ENCODE measurements around the gene DAB1. TPM values are rescaled to one million over a fixed set of nuclear protein-coding genes. Genes with fewer than 3 reads are reported as not detected.

DAB1 gene
- total and polyA plus RNA-seq, 10 of the 15 experiments (the other 5 are each of a cell fraction or from before 2014, with no cell fraction given) = 0.02 to 0.10 (median 0.03) TPM; not detected in 5

DNA sequence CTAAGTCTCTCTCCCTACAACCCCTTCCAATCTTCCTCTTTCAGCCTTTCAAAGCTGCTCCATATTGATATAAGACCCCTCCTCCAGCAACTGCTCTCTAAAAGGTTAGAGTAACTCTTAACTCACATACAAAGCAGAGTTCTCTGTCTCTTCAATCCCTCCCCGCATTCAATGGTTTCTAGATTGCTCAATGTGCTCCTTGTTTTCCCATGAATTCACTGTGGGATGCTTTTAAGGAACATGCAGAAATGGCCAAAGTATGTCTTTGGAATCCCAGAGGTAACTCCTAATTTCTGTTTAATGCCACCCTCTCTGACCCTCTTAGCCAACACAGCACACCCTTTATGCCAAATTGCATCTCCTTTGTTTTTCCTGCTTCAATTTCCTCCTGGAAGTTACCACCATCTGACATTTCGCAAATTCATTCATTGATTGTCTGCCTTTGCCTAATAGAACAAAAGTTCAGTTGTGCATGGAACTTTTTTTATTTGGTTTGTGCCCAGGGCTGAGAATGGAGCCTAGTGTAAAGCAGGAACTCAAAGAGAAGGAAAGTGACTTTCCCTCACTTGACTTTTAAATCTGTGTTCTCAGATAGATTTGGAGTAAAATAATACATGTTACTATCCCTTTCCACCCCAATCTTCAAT is 285.3 kb downstream of the DAB1 start (continued):
- no peak for TF ChIP-seq ETV6 (conservative IDR thresholded peaks at IDR 0.05 in 1 of 2, IDR thresholded peaks at IDR 0.05 in 1 of 2; ENCODE audit: borderline replicate concordance in 1 of 2, low read depth in 1 of 2)

DNA sequence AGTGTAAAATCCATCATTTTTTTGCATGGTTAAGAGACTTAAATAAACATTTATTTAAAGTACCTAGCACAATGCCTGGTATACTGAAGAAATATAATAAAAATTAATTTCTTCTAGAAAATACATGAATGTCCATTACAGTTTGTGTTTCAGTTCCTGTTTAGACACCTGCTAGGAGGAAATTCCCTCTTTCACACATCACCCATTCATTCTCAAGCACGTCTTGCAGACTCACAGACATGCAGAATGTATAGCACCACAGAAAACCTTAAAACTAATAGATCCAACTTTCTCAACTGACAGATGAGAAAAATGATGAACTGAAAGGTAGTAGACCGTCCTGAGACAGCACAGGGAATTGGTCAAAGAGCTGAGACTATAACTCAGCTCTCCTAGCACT is 285.9 kb downstream of the DAB1 start:
- ChIA-PET RAD21 (ENCODE audit: unreplicated experiment) (no interaction called here), CTCF (no interaction called here), POLR2A (interaction anchor here (1.2 kb wide), 1 partner anchor 66 kb away, joined by 4 read pairs; no protein-coding TSS in a partner anchor), SMC1A (ENCODE audit: uncharacterized antibody, unreplicated experiment) (no interaction called here)
- no peak overlapping the region for H3K9ac ChIP-seq (ENCODE audit: control insufficient read depth, insufficient read depth, low read length)
- FAIRE-seq (no peak), ATAC-seq (peak; percentile 94), DNase-seq (ENCODE audit: low read depth, low spot score) (peak; percentile 9)
- no peaks in the 10 kb centered on the region for H3K4me1 ChIP-seq (ENCODE audit: control insufficient read depth, insufficient read depth, low read length)
- in situ Hi-C loops (cut with MboI) = no loop called here
- BruUV-seq (replicated peaks) = no TSS peak
- no peaks in the 10 kb centered on the region for H3K9me3 ChIP-seq (replicated peaks; ENCODE audit: control insufficient read depth, insufficient read depth, low read length)
- 0 out of 4 replicates have a peak, but pooled peaks cover 0 to under 1% of the 10 kb centered on the region in 2 experiments for H3K27me3 ChIP-seq (replicated peaks in 1 of 2; ENCODE audit: control insufficient read depth in 2 of 2, insufficient read depth in 2 of 2, low read length in 1 of 2)
- 3% methylated on average over 2 of the region's 2 CpGs for WGBS (ENCODE audit: insufficient coverage, insufficient replicate concordance, low lambda C conversion rate, missing lambda C conversion rate)
- no peaks in the 10 kb centered on the region for H3K36me3 ChIP-seq (ENCODE audit: control insufficient read depth in 2 of 2, insufficient read depth in 2 of 2, low read length in 1 of 2)
- H3K79me2 ChIP-seq (ENCODE audit: control insufficient read depth, insufficient read depth, low read length) = no peaks in the 10 kb centered on the region
- H3K27ac ChIP-seq (ENCODE audit: control insufficient read depth, insufficient read depth) = no peak overlapping the region
- H4K20me1 ChIP-seq (ENCODE audit: control insufficient read depth, insufficient read depth) = no peaks in the 10 kb centered on the region
- H3K4me2 ChIP-seq (ENCODE audit: control insufficient read depth, insufficient read depth) = no peak overlapping the region
- no peak overlapping the region for H2AFZ ChIP-seq (ENCODE audit: control insufficient read depth, low read depth, low read length)
- intact Hi-C loops (cut with micrococcal nuclease; ENCODE audit: unreplicated experiment) = loop anchor here (1.0 kb wide), 1 partner anchor 30 kb away; no protein-coding TSS in a partner anchor
- no peak overlapping the region for H3K4me3 ChIP-seq
- no peak for TF ChIP-seq SUZ12 (IDR thresholded peaks at IDR 0.05; ENCODE audit: unreplicated experiment)
- no peak for TF ChIP-seq ZZZ3 (IDR thresholded peaks at IDR 0.05; ENCODE audit: control insufficient read depth, insufficient read length, low read depth)
- no peak for TF ChIP-seq TARDBP (IDR thresholded peaks at IDR 0.05; ENCODE audit: borderline replicate concordance)
- TF ChIP-seq PAX8 (IDR thresholded peaks at IDR 0.05) = no peak
- TF ChIP-seq BCLAF1 (IDR thresholded peaks at IDR 0.05) = no peak
- peak in 1 of 2 experiments; percentile 22; a peak in 1 of 4 replicates for TF ChIP-seq BHLHE40 (IDR thresholded peaks at IDR 0.05; ENCODE audit: borderline replicate concordance in 1 of 2, low read depth in 2 of 2, low read length in 1 of 2)
- TF ChIP-seq ATF7 (IDR thresholded peaks at IDR 0.05; ENCODE audit: low read depth) = peak; percentile 45
- TF ChIP-seq ZNF217 (IDR thresholded peaks at IDR 0.05) = no peak
- peak; percentile 78; the same call in 1 of the 2 replicates for TF ChIP-seq TCF12 (IDR thresholded peaks at IDR 0.05; ENCODE audit: low read depth, low read length)
- TF ChIP-seq SMAD1 (IDR thresholded peaks at IDR 0.05; ENCODE audit: low read depth, partially characterized antibody) = no peak
- TF ChIP-seq STAT3 (IDR thresholded peaks at IDR 0.05; ENCODE audit: low read depth, low read length) = no peak
- TF ChIP-seq MTA2 (IDR thresholded peaks at IDR 0.05; ENCODE audit: low read depth) = peak; percentile 76
- TF ChIP-seq, protein P1, sequence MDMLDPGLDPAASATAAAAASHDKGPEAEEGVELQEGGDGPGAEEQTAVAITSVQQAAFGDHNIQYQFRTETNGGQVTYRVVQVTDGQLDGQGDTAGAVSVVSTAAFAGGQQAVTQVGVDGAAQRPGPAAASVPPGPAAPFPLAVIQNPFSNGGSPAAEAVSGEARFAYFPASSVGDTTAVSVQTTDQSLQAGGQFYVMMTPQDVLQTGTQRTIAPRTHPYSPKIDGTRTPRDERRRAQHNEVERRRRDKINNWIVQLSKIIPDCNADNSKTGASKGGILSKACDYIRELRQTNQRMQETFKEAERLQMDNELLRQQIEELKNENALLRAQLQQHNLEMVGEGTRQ (IDR thresholded peaks at IDR 0.05; ENCODE audit: borderline replicate concordance, low read depth, low read length) = no peak
- no peak for TF ChIP-seq NR2F1 (conservative IDR thresholded peaks at IDR 0.05)
- TF ChIP-seq ZNF24 (IDR thresholded peaks at IDR 0.05) = peak; percentile 90
- TF ChIP-seq DPF2 (IDR thresholded peaks at IDR 0.05) = peak; percentile 90
- no peak for TF ChIP-seq E2F4 (IDR thresholded peaks at IDR 0.05; ENCODE audit: low read depth, low read length)
- peak; percentile 87 for TF ChIP-seq SPI1 (IDR thresholded peaks at IDR 0.05; ENCODE audit: borderline replicate concordance, insufficient read depth, low read depth, low read length)
